H1 (cell line): ENCODE measurements around the gene KLHL14. TPM values are rescaled to one million over a fixed set of nuclear protein-coding genes. Genes with fewer than 3 reads are reported as not detected.

Experiments used
- CTCF ChIA-PET: fragments of 300-600 bp; sonication (Branson Sonifier 250); formaldehyde crosslinking; loops from one replicate; lab custom pipeline; 2021; ENCODE audit not compliant: partially characterized antibody; lab: Charles Lee
- POLR2A ChIA-PET: fragments of 300-600 bp; sonication (Branson Sonifier 250); formaldehyde crosslinking; loops from one replicate; lab custom pipeline; 2021; ENCODE audit warnings: inconsistent platforms; ENCODE audit not compliant: partially characterized antibody; lab: Charles Lee
- DNase-seq, 2 experiments: peaks; one replicate each; pipeline versions ENCODE4 v3.0.0 to v3.0.0-alpha.2; 2010 to 2022; ENCODE audit warnings: low spot score in 2 of 2, low read depth in 1 of 2, mixed read lengths in 1 of 2
- FAIRE-seq: peaks from 2 replicates; lab custom pipeline; 2011; peaks lifted over from hg19 to GRCh38; lab: Jason Lieb, UNC
- H2AFZ ChIP-seq: 2 replicates; pipeline ENCODE4 v1.8.1; 2012; ENCODE audit warnings: low read length, inconsistent platforms
- H2AK5ac ChIP-seq: 2 replicates; pipeline ENCODE4 v1.6.1; 2013; ENCODE audit warnings: low read depth, low read length
- H2BK120ac ChIP-seq: replicated peaks from 2 replicates; pipeline ENCODE3; 2013; ENCODE audit warnings: low read depth, low read length, inconsistent platforms
- H2BK12ac ChIP-seq: 2 replicates; pipeline ENCODE4 v1.6.1; 2013; ENCODE audit warnings: low read depth, low read length
- H2BK15ac ChIP-seq: 2 replicates; pipeline ENCODE4 v1.6.1; 2013; ENCODE audit warnings: low read length
- H2BK20ac ChIP-seq: 2 replicates; pipeline ENCODE4 v1.6.1; 2013; ENCODE audit warnings: low read length
- H2BK5ac ChIP-seq: 2 replicates; pipeline ENCODE4 v1.6.1; 2013; ENCODE audit warnings: low read depth, low read length
- H3K14ac ChIP-seq: 2 replicates; pipeline ENCODE4 v1.6.1; 2013; ENCODE audit warnings: inconsistent platforms; ENCODE audit not compliant: insufficient read length
- H3K18ac ChIP-seq: 2 replicates; pipeline ENCODE4 v1.6.1; 2013; ENCODE audit warnings: low read length; ENCODE audit errors: extremely low read depth
- H3K23ac ChIP-seq: 2 replicates; pipeline ENCODE4 v1.6.1; 2013; ENCODE audit warnings: inconsistent platforms; ENCODE audit not compliant: insufficient read length
- H3K23me2 ChIP-seq: 2 replicates; pipeline ENCODE4 v1.6.1; 2013; ENCODE audit warnings: low read depth, low read length
- H3K27ac ChIP-seq: 2 replicates; pipeline ENCODE4 v1.6.1; 2011; ENCODE audit warnings: low read depth, low read length, inconsistent platforms
- H3K27me3 ChIP-seq, 4 experiments: replicated peaks in 1 of 4; 1 replicate in 1 of 4; 2 replicates in 3 of 4; pipeline versions ENCODE4 v1.6.1 to v1.8.1; 2011 to 2013; ENCODE audit warnings: low read length in 3 of 4, mild to moderate bottlenecking in 3 of 4, inconsistent platforms in 2 of 4, mixed read lengths in 2 of 4, moderate library complexity in 1 of 4; ENCODE audit not compliant: control insufficient read depth in 3 of 4, insufficient read depth in 3 of 4; ENCODE audit errors: extremely low read depth in 1 of 4
- H3K36me3 ChIP-seq, 4 experiments: 2 replicates each; pipeline versions ENCODE4 v1.6.1 to v1.8.1; 2011 to 2013; ENCODE audit warnings: mild to moderate bottlenecking in 4 of 4, low read length in 3 of 4, moderate library complexity in 2 of 4, control low read depth in 1 of 4, inconsistent platforms in 1 of 4; ENCODE audit not compliant: insufficient read depth in 4 of 4, control insufficient read depth in 2 of 4
- H3K4ac ChIP-seq: replicated peaks from 2 replicates; pipeline ENCODE3; 2013; ENCODE audit warnings: low read length, low read depth, mixed read lengths, inconsistent platforms; ENCODE audit not compliant: insufficient read length
- H3K4me1 ChIP-seq, 4 experiments: replicated peaks in 1 of 4; 1 replicate in 1 of 4; 2 replicates in 3 of 4; pipeline versions ENCODE4 v1.6.1 to v1.8.1; 2011 to 2013; ENCODE audit warnings: low read length in 3 of 4, inconsistent platforms in 2 of 4, mixed read lengths in 1 of 4; ENCODE audit not compliant: insufficient read depth in 4 of 4, control insufficient read depth in 3 of 4
- H3K4me2 ChIP-seq, 2 experiments: 2 replicates each; pipeline versions ENCODE4 v1.6.1 to v1.8.1; 2011 to 2013; ENCODE audit warnings: low read depth in 2 of 2, low read length in 2 of 2, control low read depth in 1 of 2, inconsistent platforms in 1 of 2, mild to moderate bottlenecking in 1 of 2; ENCODE audit not compliant: insufficient read depth in 1 of 2
- H3K4me3 ChIP-seq, 4 experiments: fragments of 200-600, 300-600 bp in 1 of 4; sonication (generic), shearing (Covaris generic), sonication (Bioruptor Twin) in 1 of 4; 2 replicates each; pipeline versions ENCODE4 v1.5.1 to v1.8.1; 2011 to 2016; ENCODE audit warnings: low read length in 4 of 4, low read depth in 3 of 4, control low read depth in 2 of 4, inconsistent platforms in 2 of 4, mild to moderate bottlenecking in 2 of 4, mixed read lengths in 1 of 4, moderate library complexity in 1 of 4; ENCODE audit not compliant: insufficient read depth in 2 of 4; ENCODE audit errors: extremely low read depth in 1 of 4
- H3K56ac ChIP-seq: replicated peaks from 2 replicates; pipeline ENCODE3; 2013; ENCODE audit warnings: low read depth, mild to moderate bottlenecking, mixed read lengths, low read length, inconsistent platforms; ENCODE audit not compliant: insufficient read length
- H3K79me1 ChIP-seq: 2 replicates; pipeline ENCODE4 v1.6.1; 2013; ENCODE audit warnings: low read depth, low read length, control low read depth
- H3K79me2 ChIP-seq, 2 experiments: 2 replicates each; pipeline versions ENCODE4 v1.6.1 to v1.8.1; 2012 to 2013; ENCODE audit warnings: low read length in 2 of 2, mild to moderate bottlenecking in 2 of 2, inconsistent platforms in 1 of 2; ENCODE audit not compliant: insufficient read depth in 2 of 2, control insufficient read depth in 1 of 2
- H3K9ac ChIP-seq, 4 experiments: replicated peaks in 1 of 4; 1 replicate in 1 of 4; 2 replicates in 3 of 4; pipeline versions ENCODE4 v1.6.1 to v1.8.1; 2011 to 2013; ENCODE audit warnings: low read depth in 3 of 4, low read length in 3 of 4, control low read depth in 2 of 4, mild to moderate bottlenecking in 2 of 4, moderate library complexity in 2 of 4, inconsistent platforms in 1 of 4; ENCODE audit errors: extremely low read depth in 1 of 4
- H3K9me3 ChIP-seq, 2 experiments: 2 replicates each; pipeline versions ENCODE4 v1.6.1 to v1.8.1; 2012 to 2013; ENCODE audit warnings: mild to moderate bottlenecking in 2 of 2, moderate library complexity in 2 of 2, control low read depth in 1 of 2, inconsistent platforms in 1 of 2, low read depth in 1 of 2, low read length in 1 of 2, mixed read lengths in 1 of 2; ENCODE audit not compliant: insufficient read depth in 2 of 2
- H4K20me1 ChIP-seq, 2 experiments: replicated peaks in 1 of 2; 2 replicates each; pipeline versions ENCODE3 to v1.8.1; 2011 to 2013; ENCODE audit warnings: inconsistent platforms in 2 of 2, low read length in 2 of 2, mild to moderate bottlenecking in 1 of 2; ENCODE audit not compliant: insufficient read depth in 2 of 2, control insufficient read depth in 1 of 2
- H4K5ac ChIP-seq: 2 replicates; pipeline ENCODE4 v1.6.1; 2013; ENCODE audit warnings: low read length, low read depth, mixed read lengths, inconsistent platforms; ENCODE audit not compliant: insufficient read length
- H4K8ac ChIP-seq: 2 replicates; pipeline ENCODE4 v1.8.0; 2013; ENCODE audit warnings: mild to moderate bottlenecking, moderate library complexity, low read length, inconsistent platforms; ENCODE audit not compliant: insufficient read depth; ENCODE audit errors: extremely low read depth
- H4K91ac ChIP-seq: replicated peaks from 2 replicates; pipeline ENCODE3; 2013; ENCODE audit warnings: low read length, mixed read lengths, inconsistent platforms; ENCODE audit not compliant: insufficient read length
- BACH1 ChIP-seq: IDR thresholded peaks from 2 replicates; pipeline ENCODE4 v1.6.1; 2012; ENCODE audit warnings: low read length, improper control_type of control experiment
- EZH2 ChIP-seq: fragments of 200-600 bp; sonication (generic); IDR thresholded peaks from 2 replicates; pipeline ENCODE4 v1.7.1; 2012; ENCODE audit warnings: low read depth, mild to moderate bottlenecking, moderate library complexity, low read length, inconsistent platforms; ENCODE audit not compliant: severe bottlenecking
- KDM4A ChIP-seq: IDR thresholded peaks from one replicate; pipeline ENCODE4 v1.7.1; 2012; ENCODE audit warnings: low read depth, mild to moderate bottlenecking, moderate library complexity, low read length, inconsistent platforms; ENCODE audit not compliant: severe bottlenecking
- MAFK ChIP-seq: IDR thresholded peaks from 2 replicates; pipeline ENCODE4 v1.6.1; 2012; ENCODE audit warnings: low read depth, mild to moderate bottlenecking, improper control_type of control experiment, low read length
- RAD21 ChIP-seq, 2 experiments: IDR thresholded peaks in 1 of 2; conservative IDR thresholded peaks in 1 of 2; 2 replicates each; pipeline ENCODE4 v1.6.1; 2011; ENCODE audit warnings: low read depth in 2 of 2, low read length in 2 of 2, improper control_type of control experiment in 1 of 2, inconsistent platforms in 1 of 2, mild to moderate bottlenecking in 1 of 2, moderate library complexity in 1 of 2
- SAP30 ChIP-seq: fragments of 300-600 bp; sonication (generic); IDR thresholded peaks from 2 replicates; pipeline ENCODE4 v1.7.1; 2012; ENCODE audit warnings: low read length, moderate library complexity, mild to moderate bottlenecking, inconsistent platforms; ENCODE audit not compliant: insufficient read depth, insufficient replicate concordance
- SP1 ChIP-seq: IDR thresholded peaks from 2 replicates; pipeline ENCODE4 v1.6.1; 2011; ENCODE audit warnings: low read depth, low read length
- SP2 ChIP-seq: IDR thresholded peaks from 2 replicates; pipeline ENCODE4 v1.6.1; 2012; ENCODE audit warnings: mild to moderate bottlenecking, low read length, inconsistent platforms
- SUZ12 ChIP-seq: fragments of 200-600 bp; sonication (generic); IDR thresholded peaks from 2 replicates; pipeline ENCODE4 v1.6.1; 2012; ENCODE audit warnings: mild to moderate bottlenecking, inconsistent platforms, low read length, moderate library complexity, mixed read lengths
- TAF7 ChIP-seq: optimal IDR thresholded peaks from 2 replicates; pipeline ENCODE3; 2011; ENCODE audit warnings: low read depth, mild to moderate bottlenecking, inconsistent platforms, low read length, moderate library complexity, borderline replicate concordance
- WGBS, 2 experiments: shearing (Covaris generic) in 1 of 2; methylation state at CpG; one replicate each; pipeline versions ENCODE4 v1.1.6 to v1.1.7; 2013 to 2015; ENCODE audit warnings: low lambda C conversion rate in 2 of 2, mixed read lengths in 2 of 2, inconsistent platforms in 1 of 2, low coverage in 1 of 2, missing lambda C conversion rate in 1 of 2; ENCODE audit not compliant: insufficient replicate concordance in 2 of 2, insufficient coverage in 1 of 2, insufficient read length in 1 of 2; ENCODE audit errors: extremely low coverage in 1 of 2, missing lambda C conversion rate in 1 of 2; 5-methylcytosine and 5-hydroxymethylcytosine counted together
- polyA plus RNA-seq, 7 experiments: library from polyadenylated mRNA; depleted of rRNA in 3 of 7; stranded (reverse) in 5 of 7; unstranded in 2 of 7; fragments of >200 nt in 5 of 7; fragments of 200-250 nt in 2 of 7; gene quantifications; 1 replicate in 5 of 7; 2 replicates in 1 of 7; 4 replicates in 1 of 7; pipeline versions ENCODE4 v1.2.1 to v1.2.3, GENCODE V29; 2011 to 2013; ENCODE audit warnings: missing spikeins in 2 of 7, mixed read lengths in 2 of 7
- total RNA-seq: library from RNA; stranded (reverse); fragmentation: NEBNext Ultra II Directional; extraction: Animal tissue kit (Norgen Biotek cat#: 25700); gene quantifications from 2 replicates; pipeline ENCODE4 v1.2.1, GENCODE V29; 2021

Gene KLHL14
- total and polyA plus RNA-seq, 2 of the 8 experiments (the other 6 are each of a cell fraction or from before 2014, with no cell fraction given), result 1.1 to 1.2 TPM

DNA sequence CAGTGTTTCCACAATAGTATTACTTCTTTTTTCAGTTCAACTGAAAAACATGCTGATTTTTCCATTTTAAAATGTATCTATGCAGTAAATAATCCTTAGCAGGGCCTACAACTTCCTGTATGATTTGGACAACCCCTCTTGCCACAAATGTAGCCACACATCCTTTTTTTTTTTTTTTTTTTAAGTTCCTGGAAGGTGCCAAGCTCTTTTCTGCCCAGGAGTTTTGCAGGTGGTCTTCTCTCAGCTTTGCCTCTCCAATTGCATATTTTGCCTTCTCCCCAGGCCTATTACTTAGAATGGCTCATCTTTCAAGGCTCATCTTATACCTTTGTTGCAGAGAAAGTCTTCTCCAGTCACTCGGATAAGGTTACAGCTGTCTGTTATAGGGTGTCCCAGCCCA, 11.6 kb downstream of the KLHL14 start:
- CTCF ChIA-PET, result interaction anchor here (1.4 kb wide), 1 partner anchor 47 kb away, joined by 6 read pairs; no protein-coding TSS in a partner anchor
- 45% methylated on average over 1 of the region's 1 CpG; no CpG with 5 or more reads in 1 of the 2 experiments for WGBS, 2 experiments
- H3K4me3 ChIP-seq, result no peak overlapping the region
- H3K14ac ChIP-seq, result no peak overlapping the region
- H2BK20ac ChIP-seq, result no peak overlapping the region
- no peaks in the 10 kb centered on the region for H4K20me1 ChIP-seq
- H3K18ac ChIP-seq, result no peak overlapping the region
- no peaks in the 10 kb centered on the region for H3K79me2 ChIP-seq
- H3K27ac ChIP-seq, result no peak overlapping the region
- H2BK15ac ChIP-seq, result no peak overlapping the region
- no peak overlapping the region for H2BK12ac ChIP-seq
- H3K9me3 ChIP-seq, result no peaks in the 10 kb centered on the region
- no peak for FAIRE-seq
- POLR2A ChIA-PET, result interaction anchor here (1.2 kb wide), 1 partner anchor 9 kb away, joined by 5 read pairs; no protein-coding TSS in a partner anchor
- DNase-seq, result no peak
- H3K79me1 ChIP-seq, result no peaks in the 10 kb centered on the region
- no peak overlapping the region for H4K91ac ChIP-seq
- H4K5ac ChIP-seq, result no peak overlapping the region
- H3K4ac ChIP-seq, result no peak overlapping the region
- no peak overlapping the region for H3K23ac ChIP-seq
- H4K8ac ChIP-seq, result no peak overlapping the region
- H2AFZ ChIP-seq, result no peak overlapping the region
- H3K23me2 ChIP-seq, result no peaks in the 10 kb centered on the region
- peaks cover 2 to 8% (median 5%) of the 10 kb centered on the region in 4 experiments; a peak in 5 of 7 replicates for H3K4me1 ChIP-seq
- no peaks in the 10 kb centered on the region for H3K36me3 ChIP-seq
- peak overlapping the region; percentile 35 to 39; a peak in 2 of 4 replicates for H3K4me2 ChIP-seq
- H2AK5ac ChIP-seq, result no peak overlapping the region
- H2BK120ac ChIP-seq, result no peak overlapping the region
- H3K56ac ChIP-seq, result no peak overlapping the region
- no peak overlapping the region for H2BK5ac ChIP-seq
- no peak for TF ChIP-seq EZH2
- TF ChIP-seq SAP30, result no peak
- TF ChIP-seq TAF7, result no peak
- no peak for TF ChIP-seq KDM4A
- TF ChIP-seq SP1, result no peak
- TF ChIP-seq SUZ12, result no peak
- TF ChIP-seq SP2, result no peak
- TF ChIP-seq MAFK, result no peak
- TF ChIP-seq RAD21 (IDR thresholded peaks at IDR 0.05 in 1 of 2, conservative IDR thresholded peaks at IDR 0.05 in 1 of 2; ENCODE audit: low read depth in 2 of 2, low read length in 2 of 2), result no peak
- no peak for TF ChIP-seq BACH1
- no peaks in the 10 kb centered on the region; a peak in 1 of 7 replicates for H3K27me3 ChIP-seq
- H3K9ac ChIP-seq, result no peak overlapping the region
